Keratinocyte (primary cell): ENCODE measurements around the gene TYW1B.
"Not testable (repeated sequence)": the region's sequence is repeated elsewhere in the genome, so short reads cannot be mapped to it uniquely, and the experiment has no call there.

Experiments
- EZH2 ChIP-seq: IDR thresholded peaks from one replicate; pipeline ENCODE4 v1.6.1; 2012; ENCODE audit warnings: inconsistent platforms, mild to moderate bottlenecking, low read length, moderate library complexity
- TF ChIP-seq, protein P1 (sequence below), 3 experiments: IDR thresholded peaks in 1 of 3; conservative IDR thresholded peaks in 1 of 3; optimal IDR thresholded peaks in 1 of 3; 2 replicates in 2 of 3; 3 replicates in 1 of 3; pipeline versions ENCODE3 to v1.5.1; 2011; ENCODE audit warnings: low read length in 3 of 3, mild to moderate bottlenecking in 3 of 3, moderate library complexity in 2 of 3, control low read depth in 1 of 3, inconsistent platforms in 1 of 3; ENCODE audit not compliant: insufficient read depth in 2 of 3; ENCODE audit errors: extremely low read depth in 1 of 3

DNA sequence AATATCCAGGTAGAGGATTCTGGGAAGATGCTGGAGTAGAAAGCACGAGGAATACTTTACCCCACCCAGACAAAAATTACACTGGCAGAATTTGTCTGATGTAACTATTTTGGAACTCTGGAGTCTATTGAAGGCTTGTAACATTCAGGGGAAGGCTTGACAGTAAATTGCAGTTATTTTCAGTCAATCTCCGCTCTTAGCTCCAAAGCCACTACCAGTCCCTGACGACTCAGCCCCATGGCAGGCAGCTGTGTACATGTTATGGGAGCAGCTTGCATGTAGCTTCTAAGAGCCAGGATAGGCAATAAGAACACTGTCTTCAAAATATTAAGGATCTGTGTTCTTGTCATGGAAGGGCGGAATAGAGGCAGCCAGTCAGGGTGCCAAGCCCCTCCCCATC, 238.0 kb downstream of the TYW1B start:
- TF ChIP-seq, protein P1, sequence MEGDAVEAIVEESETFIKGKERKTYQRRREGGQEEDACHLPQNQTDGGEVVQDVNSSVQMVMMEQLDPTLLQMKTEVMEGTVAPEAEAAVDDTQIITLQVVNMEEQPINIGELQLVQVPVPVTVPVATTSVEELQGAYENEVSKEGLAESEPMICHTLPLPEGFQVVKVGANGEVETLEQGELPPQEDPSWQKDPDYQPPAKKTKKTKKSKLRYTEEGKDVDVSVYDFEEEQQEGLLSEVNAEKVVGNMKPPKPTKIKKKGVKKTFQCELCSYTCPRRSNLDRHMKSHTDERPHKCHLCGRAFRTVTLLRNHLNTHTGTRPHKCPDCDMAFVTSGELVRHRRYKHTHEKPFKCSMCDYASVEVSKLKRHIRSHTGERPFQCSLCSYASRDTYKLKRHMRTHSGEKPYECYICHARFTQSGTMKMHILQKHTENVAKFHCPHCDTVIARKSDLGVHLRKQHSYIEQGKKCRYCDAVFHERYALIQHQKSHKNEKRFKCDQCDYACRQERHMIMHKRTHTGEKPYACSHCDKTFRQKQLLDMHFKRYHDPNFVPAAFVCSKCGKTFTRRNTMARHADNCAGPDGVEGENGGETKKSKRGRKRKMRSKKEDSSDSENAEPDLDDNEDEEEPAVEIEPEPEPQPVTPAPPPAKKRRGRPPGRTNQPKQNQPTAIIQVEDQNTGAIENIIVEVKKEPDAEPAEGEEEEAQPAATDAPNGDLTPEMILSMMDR (optimal IDR thresholded peaks at IDR 0.05 in 1 of 3, IDR thresholded peaks at IDR 0.05 in 1 of 3, conservative IDR thresholded peaks at IDR 0.05 in 1 of 3; ENCODE audit: extremely low read depth in 1 of 3, insufficient read depth in 2 of 3, low read length in 3 of 3): not testable (repeated sequence)
- not testable (repeated sequence) for TF ChIP-seq EZH2
